GM23248 (cell line): Measurements from ENCODE around the gene PICALM.

ENCODE experiments used
- EZH2 ChIP-seq: fragments of 200-600 bp; sonication (generic); IDR thresholded peaks from 2 replicates; pipeline ENCODE4 v1.6.1; 2018; ENCODE audit warnings: antibody characterized with exemption, mild to moderate bottlenecking; ENCODE audit not compliant: insufficient read depth, poor library complexity, severe bottlenecking
- EZH2phosphoT487 ChIP-seq: fragments of 200-600 bp; sonication (generic); IDR thresholded peaks from 2 replicates; pipeline ENCODE4 v1.6.1; 2018; ENCODE audit warnings: antibody characterized with exemption, moderate library complexity, mild to moderate bottlenecking, low read depth; ENCODE audit not compliant: insufficient read depth

DNA sequence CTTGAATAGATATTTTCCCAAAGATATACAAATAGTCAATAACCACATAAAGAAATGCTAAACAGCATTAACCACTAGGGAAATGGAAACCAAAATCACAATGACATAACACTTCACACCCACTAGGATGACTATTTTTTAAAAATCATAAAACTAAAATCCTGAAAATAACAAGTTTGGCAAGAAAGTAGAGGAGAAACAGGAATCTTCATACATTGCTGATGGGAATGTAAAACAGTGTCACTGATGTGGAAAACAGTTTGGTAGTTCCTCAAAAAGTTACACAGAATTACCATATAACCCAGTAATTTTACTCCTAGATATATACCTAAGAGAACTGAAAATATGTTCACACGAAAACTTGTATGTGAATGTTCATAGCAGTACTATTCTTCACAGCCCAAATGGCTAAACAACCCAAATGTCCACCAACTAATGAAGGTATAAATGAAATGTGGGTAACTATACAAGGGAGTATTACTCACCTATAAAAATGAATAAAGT lies 12.5 kb downstream of the PICALM start:
- no peak for TF ChIP-seq EZH2
- TF ChIP-seq EZH2phosphoT487 = no peak
